ENCODE measurements around the gene ADAT2.

- no peak for TF ChIP-seq GATA2 (IDR thresholded peaks at IDR 0.05; ENCODE audit: low read depth, low read length)
- TF ChIP-seq GATA3 (IDR thresholded peaks at IDR 0.05; ENCODE audit: low read depth, low read length), result no peak
Measured at GRCh38 chr6:143410859-143411270, 39.6 kb downstream of the ADAT2 start.
